ENCODE data around the gene GGNBP2.

DNA sequence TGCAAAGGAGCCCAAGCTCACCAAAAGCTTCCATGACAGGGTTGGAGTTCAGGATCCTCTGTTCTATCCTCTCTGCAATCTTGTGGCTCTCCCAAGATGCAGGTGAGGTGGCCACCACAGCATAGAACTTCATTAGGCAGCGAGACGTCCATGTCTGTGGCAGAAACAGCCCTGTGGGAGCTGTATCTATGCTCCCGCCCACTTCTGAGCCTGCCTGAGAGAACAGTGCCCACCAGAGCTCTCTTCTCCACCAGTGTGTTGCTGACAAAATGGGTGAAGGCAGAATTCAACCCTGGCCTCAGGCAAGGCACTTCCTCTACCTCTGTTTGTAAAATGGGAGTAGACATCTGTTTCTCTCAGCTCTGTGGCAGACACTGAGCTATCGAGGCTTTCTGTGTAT lies 28.9 kb upstream of the GGNBP2 start:
- TF ChIP-seq GABPA (IDR thresholded peaks at IDR 0.05; ENCODE audit: low read depth) (no peak), POLR2AphosphoS5 (IDR thresholded peaks at IDR 0.05; ENCODE audit: low read depth) (no peak)
- TF ChIP-seq, protein P1, sequence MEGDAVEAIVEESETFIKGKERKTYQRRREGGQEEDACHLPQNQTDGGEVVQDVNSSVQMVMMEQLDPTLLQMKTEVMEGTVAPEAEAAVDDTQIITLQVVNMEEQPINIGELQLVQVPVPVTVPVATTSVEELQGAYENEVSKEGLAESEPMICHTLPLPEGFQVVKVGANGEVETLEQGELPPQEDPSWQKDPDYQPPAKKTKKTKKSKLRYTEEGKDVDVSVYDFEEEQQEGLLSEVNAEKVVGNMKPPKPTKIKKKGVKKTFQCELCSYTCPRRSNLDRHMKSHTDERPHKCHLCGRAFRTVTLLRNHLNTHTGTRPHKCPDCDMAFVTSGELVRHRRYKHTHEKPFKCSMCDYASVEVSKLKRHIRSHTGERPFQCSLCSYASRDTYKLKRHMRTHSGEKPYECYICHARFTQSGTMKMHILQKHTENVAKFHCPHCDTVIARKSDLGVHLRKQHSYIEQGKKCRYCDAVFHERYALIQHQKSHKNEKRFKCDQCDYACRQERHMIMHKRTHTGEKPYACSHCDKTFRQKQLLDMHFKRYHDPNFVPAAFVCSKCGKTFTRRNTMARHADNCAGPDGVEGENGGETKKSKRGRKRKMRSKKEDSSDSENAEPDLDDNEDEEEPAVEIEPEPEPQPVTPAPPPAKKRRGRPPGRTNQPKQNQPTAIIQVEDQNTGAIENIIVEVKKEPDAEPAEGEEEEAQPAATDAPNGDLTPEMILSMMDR (IDR thresholded peaks at IDR 0.05; ENCODE audit: insufficient read depth, low read length) = no peak
- TF ChIP-seq, protein P2, sequence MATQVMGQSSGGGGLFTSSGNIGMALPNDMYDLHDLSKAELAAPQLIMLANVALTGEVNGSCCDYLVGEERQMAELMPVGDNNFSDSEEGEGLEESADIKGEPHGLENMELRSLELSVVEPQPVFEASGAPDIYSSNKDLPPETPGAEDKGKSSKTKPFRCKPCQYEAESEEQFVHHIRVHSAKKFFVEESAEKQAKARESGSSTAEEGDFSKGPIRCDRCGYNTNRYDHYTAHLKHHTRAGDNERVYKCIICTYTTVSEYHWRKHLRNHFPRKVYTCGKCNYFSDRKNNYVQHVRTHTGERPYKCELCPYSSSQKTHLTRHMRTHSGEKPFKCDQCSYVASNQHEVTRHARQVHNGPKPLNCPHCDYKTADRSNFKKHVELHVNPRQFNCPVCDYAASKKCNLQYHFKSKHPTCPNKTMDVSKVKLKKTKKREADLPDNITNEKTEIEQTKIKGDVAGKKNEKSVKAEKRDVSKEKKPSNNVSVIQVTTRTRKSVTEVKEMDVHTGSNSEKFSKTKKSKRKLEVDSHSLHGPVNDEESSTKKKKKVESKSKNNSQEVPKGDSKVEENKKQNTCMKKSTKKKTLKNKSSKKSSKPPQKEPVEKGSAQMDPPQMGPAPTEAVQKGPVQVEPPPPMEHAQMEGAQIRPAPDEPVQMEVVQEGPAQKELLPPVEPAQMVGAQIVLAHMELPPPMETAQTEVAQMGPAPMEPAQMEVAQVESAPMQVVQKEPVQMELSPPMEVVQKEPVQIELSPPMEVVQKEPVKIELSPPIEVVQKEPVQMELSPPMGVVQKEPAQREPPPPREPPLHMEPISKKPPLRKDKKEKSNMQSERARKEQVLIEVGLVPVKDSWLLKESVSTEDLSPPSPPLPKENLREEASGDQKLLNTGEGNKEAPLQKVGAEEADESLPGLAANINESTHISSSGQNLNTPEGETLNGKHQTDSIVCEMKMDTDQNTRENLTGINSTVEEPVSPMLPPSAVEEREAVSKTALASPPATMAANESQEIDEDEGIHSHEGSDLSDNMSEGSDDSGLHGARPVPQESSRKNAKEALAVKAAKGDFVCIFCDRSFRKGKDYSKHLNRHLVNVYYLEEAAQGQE (IDR thresholded peaks at IDR 0.05; ENCODE audit: insufficient replicate concordance, low read depth) = no peak
